GM19463 (cell line): ENCODE measurements around the gene HNRNPUL1.
A peak's percentile ranks its signal among the peaks of the same experiment; 100 is the strongest.
"Not testable (repeated sequence)": the region's sequence is repeated elsewhere in the genome, so short reads cannot be mapped to it uniquely, and the experiment has no call there.

ENCODE experiments used
- ATAC-seq: cut with Tn5 transposase; IDR thresholded peaks from one replicate; pipeline ENCODE4 v1.9.1; 2021; ENCODE audit warnings: mild to moderate bottlenecking, moderate library complexity; ENCODE audit not compliant: unreplicated experiment

Gene HNRNPUL1

GRCh38 chr19:41324231-41324702 lies 60.1 kb downstream of the HNRNPUL1 start:
- ATAC-seq: no peak

GRCh38 chr19:41324921-41325639 lies 60.9 kb downstream of the HNRNPUL1 start:
- no peak for ATAC-seq

DNA sequence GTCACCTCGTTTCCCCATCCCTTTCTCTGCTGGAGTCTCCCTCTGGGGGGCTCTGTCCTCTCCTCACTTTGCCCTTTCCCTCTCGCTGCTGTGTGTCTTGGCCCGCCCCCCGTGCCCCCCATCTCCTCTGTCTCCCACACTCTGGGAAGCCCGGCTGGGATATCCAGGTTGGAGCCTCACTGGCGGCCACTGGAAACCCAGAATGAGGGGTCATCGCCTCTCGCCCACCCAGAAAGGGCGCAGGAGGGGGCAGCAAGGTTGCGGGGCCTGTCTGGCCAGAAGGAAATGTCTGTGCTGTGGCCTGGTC lies 61.4 kb downstream of the HNRNPUL1 start:
- no peak for ATAC-seq

DNA sequence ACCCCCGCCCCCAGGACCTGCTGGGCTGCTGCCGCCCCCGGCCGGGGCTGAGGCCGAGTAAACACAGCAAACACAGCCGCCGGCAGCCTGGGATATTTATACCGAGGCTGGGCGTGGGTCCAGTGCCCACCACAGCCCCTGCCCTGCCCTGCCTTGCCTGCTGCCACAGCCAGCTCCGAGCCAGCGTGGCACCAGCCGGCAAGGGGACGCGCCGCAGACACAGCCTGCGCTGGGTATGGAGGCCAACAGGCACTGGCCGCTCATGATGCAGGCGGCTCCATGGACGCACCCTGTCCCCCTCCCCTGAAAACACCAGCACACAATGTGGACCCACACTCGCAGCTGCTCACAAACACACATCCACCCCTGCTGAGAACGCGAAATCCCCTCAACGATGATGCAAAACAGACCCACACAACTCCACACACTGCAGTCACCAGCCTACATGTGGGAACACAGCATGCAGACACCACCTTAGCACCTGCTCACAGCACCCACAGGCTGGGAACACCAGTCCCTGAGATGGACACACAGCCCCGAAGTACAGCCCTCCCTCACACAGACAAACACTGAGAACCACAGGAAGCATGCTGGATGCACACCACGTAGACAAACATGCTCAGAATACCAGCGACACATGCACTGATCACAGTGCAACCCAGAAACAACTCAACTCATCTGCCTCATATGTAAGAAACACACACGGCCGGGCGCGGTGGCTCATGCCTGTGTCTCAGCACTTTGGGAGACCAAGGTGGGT lies 62.0 kb downstream of the HNRNPUL1 start:
- no peak for ATAC-seq

GRCh38 chr19:41327076-41327575 lies 63.0 kb downstream of the HNRNPUL1 start:
- no peak for ATAC-seq

- ATAC-seq: peak; percentile 72
Observed at GRCh38 chr19:41327576-41328156, 63.5 kb downstream of the HNRNPUL1 start.

DNA sequence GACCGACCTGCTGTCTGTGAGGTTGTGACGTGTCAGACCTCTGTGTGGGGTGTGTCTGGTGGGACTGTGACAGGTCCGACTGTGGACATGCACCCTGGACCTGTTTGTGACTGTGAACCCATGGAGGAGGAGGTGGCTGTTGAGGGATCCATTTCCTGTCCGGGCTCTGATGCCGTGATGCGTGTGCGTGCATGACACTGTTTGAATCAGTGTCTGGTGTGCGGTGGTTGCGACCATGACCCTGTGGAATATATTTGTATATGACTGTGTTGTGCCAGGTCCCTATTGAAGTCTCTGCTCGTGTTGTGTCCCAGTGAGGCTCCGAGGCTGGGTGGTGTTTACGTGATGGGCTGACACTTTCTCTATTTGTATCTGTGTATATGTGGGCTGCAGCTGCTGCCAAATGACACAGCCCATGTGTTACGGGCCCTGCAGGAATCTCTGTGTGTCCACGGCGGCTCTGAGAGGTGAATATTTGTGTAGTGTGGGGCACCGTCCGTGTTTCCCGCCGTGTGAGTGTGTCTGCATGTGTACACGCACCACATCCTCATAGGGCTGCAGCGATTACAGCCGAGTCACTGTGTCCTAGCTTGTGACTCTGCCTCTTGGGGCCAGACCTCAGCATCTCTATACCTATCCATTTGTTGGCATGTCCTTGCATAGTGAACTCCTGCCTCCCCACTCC lies 64.1 kb downstream of the HNRNPUL1 start:
- no peak for ATAC-seq

DNA sequence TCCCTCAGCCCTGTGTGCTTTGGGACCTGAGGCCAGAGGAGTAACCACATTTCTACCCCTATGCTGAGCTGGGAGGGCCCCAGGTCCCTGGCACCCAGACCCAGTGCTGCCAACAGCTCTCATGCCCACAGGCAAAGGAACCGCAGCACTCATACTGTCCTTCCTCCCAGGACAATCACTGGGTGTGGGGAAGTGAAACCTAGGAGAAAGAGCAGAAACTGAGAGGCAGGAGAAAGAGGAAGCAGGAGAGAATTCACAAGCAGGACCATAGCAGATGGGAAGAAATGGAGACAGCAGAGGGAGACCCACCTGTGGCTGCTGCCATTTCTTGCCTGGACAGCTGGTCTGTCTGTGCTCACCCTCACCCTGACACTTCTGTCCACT lies 64.7 kb downstream of the HNRNPUL1 start:
- ATAC-seq: no peak

DNA sequence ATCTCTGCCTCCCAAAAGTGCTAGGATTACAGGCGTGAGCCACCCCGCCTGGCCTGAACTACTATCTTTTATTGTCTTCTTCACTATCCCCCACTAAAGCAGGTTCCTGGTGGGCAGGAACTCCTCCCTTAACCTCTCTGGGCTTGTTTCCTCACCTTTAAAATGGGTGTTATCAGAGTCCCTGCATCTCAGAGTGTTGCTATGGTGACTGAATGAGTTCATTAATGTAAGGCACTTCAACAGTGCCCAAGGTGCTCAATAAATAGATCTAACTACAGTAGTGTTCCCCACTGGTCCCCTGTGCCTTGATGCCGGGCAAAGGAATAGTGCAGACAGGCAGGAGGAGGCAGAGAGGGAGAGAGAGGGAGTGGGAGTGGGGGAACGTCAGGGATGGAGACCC lies 66.3 kb downstream of the HNRNPUL1 start:
- ATAC-seq: no peak

- ATAC-seq: no peak
Observed at GRCh38 chr19:41330946-41331678, 66.9 kb downstream of the HNRNPUL1 start.

GRCh38 chr19:41332000-41332399 lies 67.8 kb downstream of the HNRNPUL1 start:
- no peak for ATAC-seq

DNA sequence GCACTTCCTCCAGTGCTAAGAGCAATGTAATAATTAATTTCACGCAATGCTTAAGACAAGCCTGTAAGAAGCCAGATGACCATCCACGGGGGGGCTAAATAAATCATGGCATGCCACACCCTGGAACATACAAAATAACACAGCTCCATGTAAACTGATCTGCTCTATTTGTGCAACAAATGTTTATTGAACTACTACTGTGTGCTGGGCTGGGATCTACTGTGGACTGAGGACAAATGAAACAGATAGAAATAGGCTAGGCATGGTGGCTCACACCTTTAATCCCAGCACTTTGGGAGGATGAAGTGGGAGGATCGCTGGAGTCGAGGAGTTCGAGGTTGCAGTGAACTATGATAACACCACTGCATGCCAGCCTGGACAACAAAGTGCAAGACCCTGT lies 68.3 kb downstream of the HNRNPUL1 start:
- ATAC-seq: no peak

DNA sequence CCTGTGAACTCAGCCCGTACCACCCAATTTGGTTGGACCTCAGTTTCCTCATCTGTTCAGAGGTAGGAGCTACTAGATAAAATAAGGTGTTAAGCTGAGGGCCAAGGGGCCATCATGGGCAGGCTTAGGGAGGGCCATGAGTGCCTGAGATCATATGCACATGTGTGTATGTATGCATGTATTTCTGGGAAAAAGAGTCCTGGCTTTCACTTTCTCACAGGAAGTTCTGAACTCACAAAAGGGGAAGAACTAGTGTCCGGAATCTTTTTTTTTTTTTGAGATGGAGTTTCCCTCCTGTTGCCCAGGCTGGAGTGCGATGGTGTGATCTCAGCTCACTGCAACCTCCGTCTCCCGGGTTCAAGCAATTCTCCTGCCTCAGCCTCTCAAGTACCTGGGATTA lies 70.6 kb downstream of the HNRNPUL1 start:
- ATAC-seq: no peak

DNA sequence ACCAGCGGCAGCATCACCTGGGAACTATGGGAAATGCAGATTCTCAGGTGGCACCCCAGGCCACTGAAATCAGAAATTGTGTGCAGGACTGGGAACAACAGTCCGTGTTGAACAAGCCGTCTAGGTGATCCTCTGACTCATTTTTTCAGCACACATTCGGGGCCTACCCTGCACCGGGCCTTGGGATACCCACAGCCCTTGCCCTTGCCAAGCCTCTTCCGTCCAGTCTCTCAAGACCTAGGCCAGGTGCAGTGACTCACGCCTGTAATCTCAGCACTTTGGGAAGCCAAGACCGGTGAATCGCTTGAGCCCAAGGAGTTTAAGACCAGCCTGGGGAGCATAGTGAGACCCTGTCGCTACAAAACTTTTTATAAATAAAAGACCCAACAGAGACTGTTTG lies 71.3 kb downstream of the HNRNPUL1 start:
- ATAC-seq: no peak

DNA sequence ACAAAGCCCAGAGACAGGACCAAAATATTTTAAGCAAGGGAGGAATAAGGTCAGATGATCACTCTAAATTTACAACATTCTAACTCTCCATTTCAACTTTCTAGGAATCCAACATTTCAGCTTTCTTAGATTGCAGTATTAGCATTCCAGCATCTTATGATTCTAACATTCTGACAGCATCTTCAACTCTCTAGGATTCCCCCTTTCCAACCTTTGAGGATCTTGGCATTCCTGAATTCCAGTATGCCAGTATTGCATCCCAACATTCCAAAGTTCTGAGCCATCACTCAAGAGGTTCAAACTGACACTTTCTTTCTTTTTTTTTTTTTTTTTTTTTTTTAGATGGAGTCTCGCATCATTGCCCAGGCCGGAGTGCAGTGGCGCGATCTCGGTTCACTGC lies 75.8 kb downstream of the HNRNPUL1 start:
- ATAC-seq: no peak

DNA sequence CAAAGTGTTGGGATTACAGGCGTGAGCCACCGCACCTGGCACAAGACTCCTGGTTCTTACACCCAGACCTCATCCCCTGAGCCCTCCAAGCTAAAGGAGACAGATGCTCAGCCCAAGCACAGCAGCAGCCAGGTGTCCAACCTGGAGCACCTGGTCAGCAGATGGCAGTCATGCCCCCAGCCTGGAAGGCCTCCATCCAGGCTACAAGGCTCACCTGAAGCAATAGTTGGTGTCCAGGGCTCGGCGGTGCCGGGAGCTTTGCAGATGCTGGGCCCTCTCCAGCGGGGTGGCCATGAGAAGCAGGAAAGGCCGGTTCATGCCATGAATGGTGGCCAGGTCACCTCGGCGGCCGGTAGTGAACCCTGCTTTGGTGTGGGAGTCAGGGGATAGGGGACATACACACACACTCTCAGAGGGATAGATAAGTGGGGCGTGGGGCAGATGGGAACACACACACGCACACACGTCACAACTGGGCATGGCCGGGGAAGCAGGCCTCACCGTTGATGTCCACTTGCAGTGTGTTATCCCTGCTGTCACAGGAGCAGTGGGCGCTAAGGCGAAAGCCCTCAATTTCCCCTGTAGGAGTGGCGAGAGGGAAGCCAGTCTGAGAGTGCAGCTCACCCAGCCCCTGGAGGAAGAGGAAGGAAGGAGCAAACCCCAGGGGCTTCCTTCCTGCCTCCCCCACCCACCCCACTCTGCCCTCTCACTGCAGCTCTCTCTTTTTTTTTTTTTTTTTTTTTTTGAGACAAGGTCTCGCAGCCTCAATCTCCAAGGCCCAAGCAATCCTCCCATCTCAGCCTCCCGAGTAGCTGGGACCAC lies 77.7 kb downstream of the HNRNPUL1 start:
- ATAC-seq: no peak

DNA sequence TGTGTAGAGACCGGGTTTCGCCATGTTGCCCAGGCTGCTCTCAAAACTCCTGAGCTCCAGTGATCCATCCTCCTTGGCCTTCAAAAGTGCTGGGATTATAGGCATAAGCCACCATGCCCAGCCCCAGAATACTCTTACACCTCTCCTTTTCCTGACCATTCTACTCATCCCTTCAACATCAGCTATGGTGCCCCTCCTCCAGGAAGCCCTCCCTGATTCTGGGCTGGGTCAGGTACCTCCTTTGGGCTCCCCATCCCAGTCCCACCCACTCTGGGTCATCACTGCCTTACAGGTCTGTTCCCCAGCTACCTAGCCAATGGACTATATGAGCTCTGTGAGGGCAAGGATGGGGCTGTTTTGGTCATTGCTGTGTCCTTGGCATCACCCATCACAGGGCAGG lies 80.0 kb downstream of the HNRNPUL1 start:
- no peak for ATAC-seq

- ATAC-seq: not testable (repeated sequence)
Observed at GRCh38 chr19:41346916-41347315, 82.7 kb downstream of the HNRNPUL1 start.

GRCh38 chr19:41350735-41351338 lies 86.7 kb downstream of the HNRNPUL1 start:
- no peak for ATAC-seq
